LNCAP (cell line): ENCODE results near the gene ZNF554.

Source experiments
- CTCF ChIP-seq: fragments of 450-650 bp; IDR thresholded peaks from 2 replicates; pipeline ENCODE4 v1.5.1; 2017; ENCODE audit warnings: mild to moderate bottlenecking

Gene ZNF554

GRCh38 chr19:2883686-2884439, 64.2 kb downstream of the ZNF554 start:
- no peak for TF ChIP-seq CTCF

GRCh38 chr19:2885736-2886135, 66.1 kb downstream of the ZNF554 start:
- no peak for TF ChIP-seq CTCF
